ENCODE results near the gene TSSK1B.

GRCh38 chr5:113404269-113404668 is 30.5 kb downstream of the TSSK1B start:
- TF ChIP-seq, protein P1, sequence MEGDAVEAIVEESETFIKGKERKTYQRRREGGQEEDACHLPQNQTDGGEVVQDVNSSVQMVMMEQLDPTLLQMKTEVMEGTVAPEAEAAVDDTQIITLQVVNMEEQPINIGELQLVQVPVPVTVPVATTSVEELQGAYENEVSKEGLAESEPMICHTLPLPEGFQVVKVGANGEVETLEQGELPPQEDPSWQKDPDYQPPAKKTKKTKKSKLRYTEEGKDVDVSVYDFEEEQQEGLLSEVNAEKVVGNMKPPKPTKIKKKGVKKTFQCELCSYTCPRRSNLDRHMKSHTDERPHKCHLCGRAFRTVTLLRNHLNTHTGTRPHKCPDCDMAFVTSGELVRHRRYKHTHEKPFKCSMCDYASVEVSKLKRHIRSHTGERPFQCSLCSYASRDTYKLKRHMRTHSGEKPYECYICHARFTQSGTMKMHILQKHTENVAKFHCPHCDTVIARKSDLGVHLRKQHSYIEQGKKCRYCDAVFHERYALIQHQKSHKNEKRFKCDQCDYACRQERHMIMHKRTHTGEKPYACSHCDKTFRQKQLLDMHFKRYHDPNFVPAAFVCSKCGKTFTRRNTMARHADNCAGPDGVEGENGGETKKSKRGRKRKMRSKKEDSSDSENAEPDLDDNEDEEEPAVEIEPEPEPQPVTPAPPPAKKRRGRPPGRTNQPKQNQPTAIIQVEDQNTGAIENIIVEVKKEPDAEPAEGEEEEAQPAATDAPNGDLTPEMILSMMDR (conservative IDR thresholded peaks at IDR 0.05; ENCODE audit: low read depth in 2 of 2), result no peak
- no peak for TF ChIP-seq POLR2AphosphoS5 (IDR thresholded peaks at IDR 0.05; ENCODE audit: low read depth)
- no peak for TF ChIP-seq CREB1 (CRISPR knock-in tag; IDR thresholded peaks at IDR 0.05; ENCODE audit: low read depth)
- no peak for TF ChIP-seq EZH2 (IDR thresholded peaks at IDR 0.05; ENCODE audit: low read depth, unreplicated experiment)
- TF ChIP-seq JUNB (IDR thresholded peaks at IDR 0.05; ENCODE audit: unreplicated experiment), result no peak
- TF ChIP-seq REST (IDR thresholded peaks at IDR 0.05; ENCODE audit: unreplicated experiment), result no peak
- no peak for TF ChIP-seq EZH2phosphoT487 (IDR thresholded peaks at IDR 0.05; ENCODE audit: unreplicated experiment)
- TF ChIP-seq ZNF331 (CRISPR knock-in tag; IDR thresholded peaks at IDR 0.05; ENCODE audit: low read depth), result no peak
- TF ChIP-seq STAT1 (IDR thresholded peaks at IDR 0.05; ENCODE audit: unreplicated experiment), result no peak
- TF ChIP-seq, protein P2, sequence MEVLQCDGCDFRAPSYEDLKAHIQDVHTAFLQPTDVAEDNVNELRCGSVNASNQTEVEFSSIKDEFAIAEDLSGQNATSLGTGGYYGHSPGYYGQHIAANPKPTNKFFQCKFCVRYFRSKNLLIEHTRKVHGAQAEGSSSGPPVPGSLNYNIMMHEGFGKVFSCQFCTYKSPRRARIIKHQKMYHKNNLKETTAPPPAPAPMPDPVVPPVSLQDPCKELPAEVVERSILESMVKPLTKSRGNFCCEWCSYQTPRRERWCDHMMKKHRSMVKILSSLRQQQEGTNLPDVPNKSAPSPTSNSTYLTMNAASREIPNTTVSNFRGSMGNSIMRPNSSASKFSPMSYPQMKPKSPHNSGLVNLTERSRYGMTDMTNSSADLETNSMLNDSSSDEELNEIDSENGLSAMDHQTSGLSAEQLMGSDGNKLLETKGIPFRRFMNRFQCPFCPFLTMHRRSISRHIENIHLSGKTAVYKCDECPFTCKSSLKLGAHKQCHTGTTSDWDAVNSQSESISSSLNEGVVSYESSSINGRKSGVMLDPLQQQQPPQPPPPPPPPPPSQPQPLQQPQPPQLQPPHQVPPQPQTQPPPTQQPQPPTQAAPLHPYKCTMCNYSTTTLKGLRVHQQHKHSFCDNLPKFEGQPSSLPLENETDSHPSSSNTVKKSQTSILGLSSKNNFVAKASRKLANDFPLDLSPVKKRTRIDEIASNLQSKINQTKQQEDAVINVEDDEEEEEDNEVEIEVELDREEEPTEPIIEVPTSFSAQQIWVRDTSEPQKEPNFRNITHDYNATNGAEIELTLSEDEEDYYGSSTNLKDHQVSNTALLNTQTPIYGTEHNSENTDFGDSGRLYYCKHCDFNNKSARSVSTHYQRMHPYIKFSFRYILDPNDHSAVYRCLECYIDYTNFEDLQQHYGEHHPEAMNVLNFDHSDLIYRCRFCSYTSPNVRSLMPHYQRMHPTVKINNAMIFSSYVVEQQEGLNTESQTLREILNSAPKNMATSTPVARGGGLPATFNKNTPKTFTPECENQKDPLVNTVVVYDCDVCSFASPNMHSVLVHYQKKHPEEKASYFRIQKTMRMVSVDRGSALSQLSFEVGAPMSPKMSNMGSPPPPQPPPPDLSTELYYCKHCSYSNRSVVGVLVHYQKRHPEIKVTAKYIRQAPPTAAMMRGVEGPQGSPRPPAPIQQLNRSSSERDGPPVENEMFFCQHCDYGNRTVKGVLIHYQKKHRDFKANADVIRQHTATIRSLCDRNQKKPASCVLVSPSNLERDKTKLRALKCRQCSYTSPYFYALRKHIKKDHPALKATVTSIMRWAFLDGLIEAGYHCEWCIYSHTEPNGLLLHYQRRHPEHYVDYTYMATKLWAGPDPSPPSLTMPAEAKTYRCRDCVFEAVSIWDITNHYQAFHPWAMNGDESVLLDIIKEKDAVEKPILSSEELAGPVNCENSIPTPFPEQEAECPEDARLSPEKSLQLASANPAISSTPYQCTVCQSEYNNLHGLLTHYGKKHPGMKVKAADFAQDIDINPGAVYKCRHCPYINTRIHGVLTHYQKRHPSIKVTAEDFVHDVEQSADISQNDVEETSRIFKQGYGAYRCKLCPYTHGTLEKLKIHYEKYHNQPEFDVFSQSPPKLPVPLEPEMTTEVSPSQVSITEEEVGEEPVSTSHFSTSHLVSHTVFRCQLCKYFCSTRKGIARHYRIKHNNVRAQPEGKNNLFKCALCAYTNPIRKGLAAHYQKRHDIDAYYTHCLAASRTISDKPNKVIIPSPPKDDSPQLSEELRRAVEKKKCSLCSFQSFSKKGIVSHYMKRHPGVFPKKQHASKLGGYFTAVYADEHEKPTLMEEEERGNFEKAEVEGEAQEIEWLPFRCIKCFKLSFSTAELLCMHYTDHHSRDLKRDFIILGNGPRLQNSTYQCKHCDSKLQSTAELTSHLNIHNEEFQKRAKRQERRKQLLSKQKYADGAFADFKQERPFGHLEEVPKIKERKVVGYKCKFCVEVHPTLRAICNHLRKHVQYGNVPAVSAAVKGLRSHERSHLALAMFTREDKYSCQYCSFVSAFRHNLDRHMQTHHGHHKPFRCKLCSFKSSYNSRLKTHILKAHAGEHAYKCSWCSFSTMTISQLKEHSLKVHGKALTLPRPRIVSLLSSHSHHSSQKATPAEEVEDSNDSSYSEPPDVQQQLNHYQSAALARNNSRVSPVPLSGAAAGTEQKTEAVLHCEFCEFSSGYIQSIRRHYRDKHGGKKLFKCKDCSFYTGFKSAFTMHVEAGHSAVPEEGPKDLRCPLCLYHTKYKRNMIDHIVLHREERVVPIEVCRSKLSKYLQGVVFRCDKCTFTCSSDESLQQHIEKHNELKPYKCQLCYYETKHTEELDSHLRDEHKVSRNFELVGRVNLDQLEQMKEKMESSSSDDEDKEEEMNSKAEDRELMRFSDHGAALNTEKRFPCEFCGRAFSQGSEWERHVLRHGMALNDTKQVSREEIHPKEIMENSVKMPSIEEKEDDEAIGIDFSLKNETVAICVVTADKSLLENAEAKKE (CRISPR knock-in tag; IDR thresholded peaks at IDR 0.05), result no peak
- TF ChIP-seq ZNF114 (CRISPR knock-in tag; IDR thresholded peaks at IDR 0.05), result no peak
- TF ChIP-seq, protein P3, sequence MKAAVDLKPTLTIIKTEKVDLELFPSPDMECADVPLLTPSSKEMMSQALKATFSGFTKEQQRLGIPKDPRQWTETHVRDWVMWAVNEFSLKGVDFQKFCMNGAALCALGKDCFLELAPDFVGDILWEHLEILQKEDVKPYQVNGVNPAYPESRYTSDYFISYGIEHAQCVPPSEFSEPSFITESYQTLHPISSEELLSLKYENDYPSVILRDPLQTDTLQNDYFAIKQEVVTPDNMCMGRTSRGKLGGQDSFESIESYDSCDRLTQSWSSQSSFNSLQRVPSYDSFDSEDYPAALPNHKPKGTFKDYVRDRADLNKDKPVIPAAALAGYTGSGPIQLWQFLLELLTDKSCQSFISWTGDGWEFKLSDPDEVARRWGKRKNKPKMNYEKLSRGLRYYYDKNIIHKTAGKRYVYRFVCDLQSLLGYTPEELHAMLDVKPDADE (IDR thresholded peaks at IDR 0.05), result no peak
- TF ChIP-seq NANOG (IDR thresholded peaks at IDR 0.05; ENCODE audit: borderline replicate concordance), result no peak

Measured in GM23338 (cell line).